NCI-H446 (cell line): ENCODE measurements around the gene SLC12A3.
"Not testable (repeated sequence)": the region's sequence is repeated elsewhere in the genome, so short reads cannot be mapped to it uniquely, and the experiment has no call there.

ENCODE experiments used
- DNase-seq, 2 experiments: peaks; one replicate each; lab custom pipeline; 2025; lab: John Stamatoyannopoulos, UW

The SLC12A3 gene

DNA sequence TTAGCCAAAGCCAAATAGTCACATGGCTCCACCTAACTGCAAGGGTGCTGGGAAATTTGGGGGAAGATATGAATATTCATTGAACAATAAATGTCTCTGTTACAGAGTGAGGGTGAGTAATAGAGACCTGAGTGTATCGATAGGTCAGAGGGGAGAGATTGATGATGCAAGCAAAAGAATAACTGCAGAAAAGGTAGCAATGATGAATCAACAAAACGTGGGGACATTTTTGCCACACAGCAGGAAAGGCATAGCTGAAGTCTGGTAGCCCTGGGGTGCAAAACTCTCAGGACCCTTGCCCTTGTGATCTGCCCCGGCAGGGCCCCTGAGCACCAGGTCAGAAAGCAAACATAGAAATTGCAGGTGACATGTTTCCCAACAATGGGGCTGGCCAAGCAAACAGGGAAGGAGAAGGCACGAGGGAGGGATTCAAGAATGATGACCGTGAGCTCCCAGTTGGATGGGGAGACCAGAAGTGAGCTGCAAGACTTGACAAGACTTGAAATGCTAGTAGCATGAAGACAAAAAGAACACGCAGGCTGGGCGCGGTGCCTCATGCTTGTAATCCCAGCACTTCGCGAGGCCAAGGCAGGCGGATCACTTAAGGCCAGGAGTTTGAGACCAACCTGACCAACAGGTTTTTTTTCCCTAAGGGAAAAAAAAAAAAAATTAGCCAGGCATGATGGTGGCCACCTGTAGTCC, 54.2 kb downstream of the SLC12A3 start:
- no peak for DNase-seq

DNA sequence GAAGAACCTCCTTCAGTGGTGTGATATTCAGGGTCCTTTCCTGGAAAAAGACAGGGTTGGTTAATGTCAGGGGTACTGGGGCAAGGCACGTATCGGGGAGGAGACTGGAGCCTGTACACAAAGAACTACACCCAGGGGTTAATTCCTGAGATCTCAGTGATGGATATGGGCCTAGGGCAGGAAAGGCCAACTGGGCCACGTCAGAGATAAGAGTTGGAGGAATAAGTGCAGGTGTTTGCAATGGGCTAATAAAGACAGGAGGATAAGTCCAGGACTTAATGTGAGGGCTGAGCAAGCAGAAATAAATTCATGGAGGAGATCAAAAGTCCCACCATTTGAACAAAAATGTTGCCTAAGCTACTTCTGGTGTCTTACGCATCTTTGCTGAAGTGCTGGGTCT, 56.6 kb downstream of the SLC12A3 start:
- DNase-seq, result no peak

DNA sequence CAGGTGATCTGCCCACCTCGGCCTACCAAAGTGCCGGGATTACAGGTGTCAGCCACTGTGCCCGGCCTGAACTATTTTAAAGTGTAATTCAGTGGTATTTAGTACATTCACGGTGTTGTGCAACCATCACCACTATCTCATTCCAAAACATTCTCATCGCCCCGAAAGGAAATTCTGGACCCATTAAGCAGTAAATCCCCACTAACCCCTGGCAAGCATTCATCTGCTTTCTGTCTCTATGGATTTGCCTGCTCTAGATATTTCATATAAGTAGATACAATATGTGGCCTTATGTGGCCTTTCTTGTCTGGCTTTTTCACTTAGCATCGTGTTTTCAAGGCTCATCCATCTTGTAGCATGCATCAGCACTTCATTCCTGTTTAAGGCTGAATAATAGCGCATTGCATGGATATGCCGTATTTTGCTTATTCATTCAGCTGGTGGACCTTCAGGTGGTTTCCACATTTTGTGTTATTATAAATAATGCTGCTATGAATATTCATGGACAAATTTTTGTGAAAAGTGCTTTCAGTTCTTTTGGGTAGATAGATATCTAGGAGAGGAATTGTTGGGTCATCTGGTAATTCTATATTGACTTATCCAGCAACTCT, 58.6 kb downstream of the SLC12A3 start:
- no peak for DNase-seq

GRCh38 chr16:56927471-56927870, 62.5 kb downstream of the SLC12A3 start:
- DNase-seq, result no peak

DNA sequence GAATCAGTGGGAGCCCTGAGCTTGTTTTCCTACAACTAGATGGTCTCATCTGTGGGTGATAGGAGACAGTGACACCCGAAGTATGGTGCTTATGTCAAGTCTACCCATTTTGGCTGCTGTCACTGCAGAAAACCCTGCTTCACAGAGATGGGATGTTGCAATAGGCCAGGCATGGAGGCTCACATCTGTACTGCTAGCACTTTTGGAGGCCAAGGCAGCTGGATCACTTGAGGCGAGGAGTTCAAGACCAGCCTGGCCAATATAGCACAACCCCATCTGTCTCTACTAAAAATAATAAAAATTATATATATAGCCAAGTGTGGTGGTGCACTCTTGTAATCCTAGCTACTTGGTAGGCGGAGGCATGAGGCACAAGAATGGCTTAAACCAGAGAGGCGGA, 64.6 kb downstream of the SLC12A3 start:
- no peak for DNase-seq

DNA sequence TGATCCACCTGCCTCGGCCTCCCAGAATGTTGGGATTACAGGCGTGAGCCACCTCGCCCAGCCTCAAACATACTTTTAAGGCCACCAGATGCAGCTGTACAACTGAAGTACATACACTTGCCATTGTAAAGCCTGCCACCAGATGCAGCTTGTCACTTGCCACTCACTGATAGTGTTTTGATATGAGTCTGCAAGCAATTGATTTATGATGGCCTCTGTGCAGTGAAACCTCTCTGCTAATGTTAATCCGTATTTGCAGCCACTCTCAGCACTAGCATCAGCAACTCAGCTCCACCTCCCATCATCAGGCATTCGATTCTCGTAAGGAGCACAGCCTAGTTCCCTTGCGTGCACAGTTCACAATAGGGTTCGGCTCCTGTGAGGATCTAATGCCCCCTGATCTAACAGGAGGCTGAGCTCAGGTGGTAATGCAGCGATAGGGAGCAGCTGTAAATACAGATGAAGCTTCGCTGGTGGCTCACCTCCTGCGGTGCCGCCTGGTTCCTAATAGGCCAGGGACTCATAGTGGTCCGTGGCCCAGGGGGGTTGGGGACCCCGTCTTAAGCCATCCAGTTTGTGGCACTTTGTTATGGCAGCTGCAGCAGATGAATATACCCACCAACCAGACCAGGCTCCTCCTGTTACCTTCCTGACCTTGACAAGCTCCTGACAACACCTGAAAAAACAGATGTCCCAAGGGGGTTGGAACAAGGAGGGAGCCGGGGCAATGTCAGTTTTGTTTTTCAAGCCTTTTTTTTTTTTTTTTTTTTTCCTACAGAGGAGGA, 65.7 kb downstream of the SLC12A3 start:
- no peak for DNase-seq

- no peak for DNase-seq
Measured at GRCh38 chr16:56931271-56931891, 66.4 kb downstream of the SLC12A3 start.

- peak; percentile 89 to 95 for DNase-seq
Measured at GRCh38 chr16:56931892-56932720, 67.1 kb downstream of the SLC12A3 start, which contains the start of gene HERPUD1. Gene HERPUD1, plus strand, starts transcription at chr16:56932142. Its CDS starts 103 bp downstream, at chr16:56932245.

DNA sequence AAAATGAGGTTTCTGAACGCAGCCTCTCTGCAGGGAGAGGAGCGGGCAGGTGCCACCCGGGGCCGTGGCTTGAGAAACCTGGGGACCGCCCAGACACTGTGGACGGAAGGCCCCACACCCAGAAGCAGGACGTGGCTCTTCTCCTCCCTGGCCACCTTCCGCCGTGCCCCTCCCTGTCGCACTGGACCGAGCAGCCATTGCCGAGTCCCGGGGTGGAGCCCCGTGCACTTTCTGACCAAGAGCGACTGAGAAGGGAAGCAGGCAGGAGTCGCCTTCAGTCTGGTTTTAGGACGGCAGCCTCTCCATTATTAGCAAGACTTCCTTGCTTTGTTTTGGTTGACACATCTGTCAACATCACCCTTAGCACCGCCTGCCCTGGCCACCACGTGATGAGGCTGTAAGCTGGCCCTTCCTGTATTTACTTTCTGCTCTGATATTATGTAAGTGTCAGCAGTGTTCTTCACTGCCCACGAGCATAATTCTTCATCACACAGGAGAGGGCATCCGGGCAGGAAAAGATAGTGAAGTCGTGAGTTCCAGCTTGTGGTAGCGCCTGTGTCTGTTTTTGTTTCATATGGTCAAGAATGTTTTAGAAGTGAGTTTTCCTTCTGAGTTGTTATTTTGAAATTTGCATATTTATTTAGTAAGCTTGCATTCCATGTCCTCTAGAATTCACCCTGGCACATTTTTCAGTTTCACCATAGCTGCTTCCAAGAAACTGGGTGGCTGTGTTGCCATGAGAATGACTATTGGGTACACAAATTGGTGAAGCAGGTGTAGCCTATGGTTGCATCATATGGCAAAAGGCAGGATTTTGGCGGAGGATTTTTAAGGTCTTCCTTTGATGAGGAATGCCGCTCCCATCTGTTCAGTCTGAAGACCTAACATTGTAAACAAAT, 68.0 kb downstream of the SLC12A3 start:
- DNase-seq, result peak in 1 of 2 experiments; percentile 17

GRCh38 chr16:56933828-56934598, 69.0 kb downstream of the SLC12A3 start:
- no peak for DNase-seq

DNA sequence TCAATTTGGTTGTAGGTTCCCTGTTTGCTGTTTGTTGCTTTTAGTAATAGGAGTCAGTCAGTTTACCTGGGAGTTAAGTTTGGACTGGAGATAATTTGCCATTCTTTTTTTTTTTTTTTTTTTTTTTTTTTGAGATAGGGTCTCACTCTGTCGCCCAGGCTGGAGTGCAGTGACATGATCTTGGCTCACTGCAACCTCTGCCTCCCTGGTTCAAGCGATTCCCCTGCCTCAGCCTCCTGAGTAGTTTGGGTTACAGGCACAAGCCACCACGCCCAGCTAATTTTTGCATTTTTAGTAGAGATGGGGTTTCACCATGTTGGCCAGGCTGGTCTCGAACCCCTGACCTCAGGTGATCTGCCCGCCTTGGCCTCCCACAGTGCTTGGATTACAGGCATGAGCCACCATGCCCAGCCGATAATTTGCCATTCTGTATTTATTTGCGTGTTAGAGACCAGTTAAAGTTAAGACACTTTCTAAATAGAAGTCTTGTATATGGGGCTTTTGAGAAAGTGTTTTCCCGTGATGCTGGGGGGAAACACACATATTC, 69.7 kb downstream of the SLC12A3 start:
- DNase-seq, result not testable (repeated sequence)

- no peak for DNase-seq
Measured at GRCh38 chr16:56935201-56935600, 70.2 kb downstream of the SLC12A3 start.

DNA sequence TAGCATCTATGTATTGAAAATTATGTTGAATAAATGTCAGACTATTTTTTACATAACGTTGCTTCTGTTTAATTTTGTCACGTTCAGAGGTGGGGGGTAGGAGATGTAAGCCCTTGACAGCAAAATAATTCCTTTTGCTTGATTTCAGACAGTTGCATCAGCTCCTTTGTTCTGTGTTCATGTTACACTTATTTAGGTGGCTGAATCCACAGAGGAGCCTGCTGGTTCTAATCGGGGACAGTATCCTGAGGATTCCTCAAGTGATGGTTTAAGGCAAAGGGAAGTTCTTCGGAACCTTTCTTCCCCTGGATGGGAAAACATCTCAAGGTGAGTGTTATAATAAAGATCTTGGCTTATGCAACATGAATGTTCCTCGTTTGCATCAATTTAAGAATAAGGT, 71.5 kb downstream of the SLC12A3 start:
- no peak for DNase-seq

DNA sequence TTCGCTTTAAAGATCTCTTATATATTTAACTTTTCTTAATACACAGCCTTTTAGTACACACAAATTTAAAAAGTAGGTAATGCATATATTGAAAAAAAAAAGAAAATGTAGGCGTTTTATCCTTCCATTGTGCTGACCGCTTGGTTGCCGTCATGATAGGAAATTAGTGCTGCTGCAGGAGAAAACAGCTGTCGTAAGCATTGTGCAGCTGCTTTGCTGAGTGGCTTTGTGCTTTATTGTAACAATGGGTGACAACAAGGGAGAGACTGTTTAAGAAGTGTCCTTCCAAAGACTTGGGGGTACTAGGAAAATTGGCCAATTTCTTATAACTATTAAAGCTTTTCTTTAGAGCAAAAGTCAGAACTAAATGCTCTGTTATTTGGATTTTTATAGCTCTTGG, 71.9 kb downstream of the SLC12A3 start:
- DNase-seq, result no peak

DNA sequence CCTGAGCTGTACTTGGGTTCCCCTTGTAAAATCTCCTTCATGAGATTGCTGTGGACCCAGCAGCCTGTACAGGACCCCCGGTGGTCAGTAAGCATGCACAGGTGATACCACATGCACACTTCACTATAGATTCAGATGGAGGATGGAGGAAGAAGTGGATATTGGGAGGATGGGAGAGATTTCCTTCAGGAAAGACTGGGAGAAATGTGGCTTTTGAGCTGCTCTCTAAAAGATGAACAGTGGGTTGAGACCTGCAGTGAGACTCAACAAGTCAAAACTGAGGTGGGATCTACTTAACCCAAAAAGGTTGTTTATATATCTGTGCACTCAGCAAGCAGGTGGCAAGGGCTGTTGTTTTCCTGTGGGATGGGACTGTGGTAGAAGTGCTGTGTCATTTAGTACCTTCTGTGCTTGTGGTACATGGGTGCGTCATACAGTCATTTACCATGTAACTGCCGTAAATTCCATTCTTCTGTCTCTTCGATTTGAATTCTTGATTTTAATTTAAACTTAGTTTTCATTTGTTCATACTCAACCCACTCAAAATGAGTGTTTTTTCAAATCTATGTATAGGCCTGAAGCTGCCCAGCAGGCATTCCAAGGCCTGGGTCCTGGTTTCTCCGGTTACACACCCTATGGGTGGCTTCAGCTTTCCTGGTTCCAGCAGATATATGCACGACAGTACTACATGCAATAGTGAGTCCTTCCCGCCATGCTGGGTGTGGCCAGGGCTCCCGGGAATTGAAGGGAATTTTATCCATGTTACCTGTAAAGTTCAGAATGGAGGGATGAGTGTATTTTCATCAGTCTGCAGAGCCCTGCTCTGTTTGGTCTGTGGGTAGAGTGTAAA, 73.9 kb downstream of the SLC12A3 start:
- DNase-seq, result no peak

DNA sequence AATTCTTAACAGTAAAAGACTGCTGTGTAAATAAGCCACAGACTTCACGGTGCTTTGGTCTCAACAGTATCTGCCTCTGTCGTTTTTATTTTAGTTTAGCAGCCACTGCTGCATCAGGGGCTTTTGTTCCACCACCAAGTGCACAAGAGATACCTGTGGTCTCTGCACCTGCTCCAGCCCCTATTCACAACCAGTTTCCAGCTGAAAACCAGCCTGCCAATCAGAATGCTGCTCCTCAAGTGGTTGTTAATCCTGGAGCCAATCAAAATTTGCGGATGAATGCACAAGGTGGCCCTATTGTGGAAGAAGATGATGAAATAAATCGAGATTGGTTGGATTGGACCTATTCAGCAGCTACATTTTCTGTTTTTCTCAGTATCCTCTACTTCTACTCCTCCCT, 74.8 kb downstream of the SLC12A3 start:
- DNase-seq, result no peak

DNA sequence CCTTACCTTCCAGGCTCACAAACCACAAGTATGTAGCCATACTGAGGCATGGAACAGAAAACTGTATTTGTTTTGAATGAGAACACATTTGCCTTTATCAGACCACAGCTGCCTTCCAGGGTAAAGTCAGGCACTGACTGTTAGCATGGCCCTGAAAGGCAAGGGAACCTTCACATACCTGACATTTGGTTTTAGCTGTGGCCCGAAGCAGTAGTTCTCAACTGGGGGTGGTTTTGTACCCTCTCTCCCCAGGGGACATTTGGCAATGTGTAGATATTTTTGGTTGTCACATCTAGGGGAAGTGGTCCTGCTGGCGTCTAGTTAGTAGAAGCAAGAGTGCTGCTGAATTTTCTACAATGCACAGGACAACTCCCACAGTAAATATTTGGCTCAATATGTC, 76.1 kb downstream of the SLC12A3 start:
- DNase-seq, result no peak

DNA sequence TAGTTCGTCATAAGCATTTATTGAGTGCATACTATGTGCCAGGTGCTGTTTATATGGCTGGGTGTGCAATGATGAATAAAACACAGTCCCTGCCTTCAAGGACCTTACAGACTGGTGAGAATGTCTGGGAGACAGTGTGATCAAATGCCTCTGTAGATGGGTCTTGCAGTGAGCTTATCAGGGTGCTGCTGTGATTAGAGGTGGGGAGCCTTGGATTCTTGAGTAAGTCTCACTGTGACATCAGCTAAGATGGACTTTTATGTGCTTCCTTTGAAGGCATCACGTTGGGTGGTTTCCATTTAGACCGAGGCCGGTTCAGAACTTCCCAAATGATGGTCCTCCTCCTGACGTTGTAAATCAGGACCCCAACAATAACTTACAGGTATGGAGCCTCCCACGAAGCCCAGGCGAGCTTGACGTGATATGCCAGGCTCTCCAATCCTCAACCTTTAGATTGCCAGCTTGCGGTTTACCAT, 76.9 kb downstream of the SLC12A3 start:
- no peak for DNase-seq
